HepG2 (cell line): ENCODE data around the gene SYT1. TPM values are rescaled to one million over a fixed set of nuclear protein-coding genes. Genes with fewer than 3 reads are reported as not detected.

ENCODE experiments used
- ATAC-seq: fragments of 200-7000 bp; cut with Tn5 transposase; 3 replicates; pipeline ENCODE4 v1.9.1; 2020; ENCODE audit warnings: mild to moderate bottlenecking, moderate library complexity
- BruUV-seq: library from RNA; stranded (reverse); fragments of 400-500 nt; replicated peaks from 2 replicates; lab custom pipeline; 2021; lab: Mats Ljungman, UMichigan
- CTCF ChIA-PET: fragments of 300-600 bp; formaldehyde crosslinking; extraction: SDS; loops from one replicate; lab custom pipeline; 2021; ENCODE audit warnings: low total read pairs, inconsistent platforms, low intra/inter-chr PET ratio; lab: Yijun Ruan, JAX
- POLR2A ChIA-PET: fragments of 350-600 bp; sonication (Branson Sonifier 250); formaldehyde crosslinking; loops from one replicate; lab custom pipeline; 2020; ENCODE audit warnings: antibody characterized with exemption, inconsistent platforms; lab: Yijun Ruan, JAX
- DNase-seq: peaks from one replicate; pipeline ENCODE4 v3.0.0-alpha.2; 2015; ENCODE audit warnings: low spot score
- FAIRE-seq: peaks from 3 replicates; lab custom pipeline; 2011; peaks lifted over from hg19 to GRCh38; lab: Jason Lieb, UNC
- H2AFZ ChIP-seq: one replicate; pipeline ENCODE4 v1.6.1; 2011; ENCODE audit warnings: low read length, inconsistent platforms
- H3K27ac ChIP-seq: fragments of 300-600 bp; 3 replicates; pipeline ENCODE4 v1.8.0; 2011; ENCODE audit warnings: mixed run types, mild to moderate bottlenecking, mixed read lengths, low read length, inconsistent platforms; ENCODE audit not compliant: insufficient read depth; ENCODE audit errors: extremely low read length
- H3K27me3 ChIP-seq, 2 experiments: fragments of 200-600 bp in 1 of 2; 2 replicates in 1 of 2; 3 replicates in 1 of 2; pipeline versions ENCODE4 v1.6.0 to v1.8.0; 2011; ENCODE audit warnings: low read length in 2 of 2, mild to moderate bottlenecking in 2 of 2, moderate library complexity in 2 of 2, inconsistent platforms in 1 of 2; ENCODE audit not compliant: insufficient read depth in 2 of 2, control insufficient read depth in 1 of 2
- H3K36me3 ChIP-seq, 2 experiments: fragments of 200-600 bp in 1 of 2; replicated peaks in 1 of 2; 2 replicates in 1 of 2; 3 replicates in 1 of 2; pipeline versions ENCODE4 v1.5.1 to v1.8.0; 2011; ENCODE audit warnings: low read length in 2 of 2, inconsistent platforms in 1 of 2; ENCODE audit not compliant: insufficient read depth in 2 of 2, control insufficient read depth in 1 of 2
- H3K4me1 ChIP-seq: 2 replicates; pipeline ENCODE4 v1.5.1; 2012; ENCODE audit warnings: low read length, inconsistent platforms; ENCODE audit not compliant: insufficient read depth
- H3K4me2 ChIP-seq: 2 replicates; pipeline ENCODE4 v1.6.0; 2011; ENCODE audit warnings: low read depth, low read length, inconsistent platforms
- H3K4me3 ChIP-seq, 3 experiments: fragments of 200-600 bp in 1 of 3; sonication (generic), shearing (Covaris generic) in 1 of 3; replicated peaks in 1 of 3; 2 replicates each; pipeline ENCODE4 v1.5.1; 2011 to 2016; ENCODE audit warnings: low read length in 3 of 3, inconsistent platforms in 2 of 3, low read depth in 2 of 3, mild to moderate bottlenecking in 2 of 3, control low read depth in 1 of 3, mixed read lengths in 1 of 3; ENCODE audit not compliant: insufficient read depth in 1 of 3
- H3K79me2 ChIP-seq: one replicate; pipeline ENCODE4 v1.6.1; 2011; ENCODE audit warnings: low read length, inconsistent platforms; ENCODE audit not compliant: insufficient read depth
- H3K9ac ChIP-seq: 2 replicates; pipeline ENCODE4 v1.6.0; 2011; ENCODE audit warnings: mild to moderate bottlenecking, low read depth, low read length, inconsistent platforms; ENCODE audit not compliant: insufficient read depth
- H3K9me3 ChIP-seq: 2 replicates; pipeline ENCODE4 v1.5.1; 2012; ENCODE audit warnings: mild to moderate bottlenecking, low read length
- H4K20me1 ChIP-seq: 2 replicates; pipeline ENCODE4 v1.6.0; 2011; ENCODE audit warnings: inconsistent platforms, mild to moderate bottlenecking, low read length, moderate library complexity; ENCODE audit not compliant: insufficient read depth
- IRX3 ChIP-seq: sonication (generic); formaldehyde crosslinking; IDR thresholded peaks from 2 replicates; pipeline ENCODE4 v1.8.1; 2023; ENCODE audit warnings: mild to moderate bottlenecking, low read depth, missing genetic modification reagents, borderline replicate concordance
- NCOR1 ChIP-seq: fragments of 200-600 bp; sonication (generic); IDR thresholded peaks from 2 replicates; pipeline ENCODE4 v1.7.0; 2017; ENCODE audit warnings: antibody characterized with exemption, low read length, borderline replicate concordance
- SMAD1 ChIP-seq: sonication (generic); formaldehyde crosslinking; IDR thresholded peaks from 2 replicates; pipeline ENCODE4 v1.4.0; 2020; ENCODE audit warnings: missing genetic modification reagents, low read depth, mild to moderate bottlenecking, borderline replicate concordance
- TBX3 ChIP-seq: fragments of 450-650 bp; IDR thresholded peaks from 2 replicates; pipeline ENCODE4 v1.6.1; 2017; ENCODE audit warnings: antibody characterized with exemption, mild to moderate bottlenecking, inconsistent platforms, borderline replicate concordance
- USF2 ChIP-seq, 2 experiments: sonication (generic) in 1 of 2; formaldehyde crosslinking in 1 of 2; IDR thresholded peaks; 2 replicates each; pipeline versions ENCODE4 v1.5.1 to v1.6.1; 2011 to 2020; ENCODE audit warnings: borderline replicate concordance in 1 of 2, low read depth in 1 of 2, low read length in 1 of 2, mild to moderate bottlenecking in 1 of 2, missing genetic modification reagents in 1 of 2, moderate library complexity in 1 of 2
- ZBTB33 ChIP-seq: sonication (generic); formaldehyde crosslinking; IDR thresholded peaks from 2 replicates; pipeline ENCODE4 v1.4.0; 2020; ENCODE audit warnings: missing genetic modification reagents
- ZNF660 ChIP-seq: sonication (generic); formaldehyde crosslinking; IDR thresholded peaks from 2 replicates; pipeline ENCODE4 v1.5.1; 2020; ENCODE audit warnings: mild to moderate bottlenecking, low read depth, missing genetic modification reagents, borderline replicate concordance
- WGBS: methylation state at CpG from one replicate; pipeline ENCODE4 v1.1.6; 2017; ENCODE audit warnings: low lambda C conversion rate; 5-methylcytosine and 5-hydroxymethylcytosine counted together
- in situ Hi-C: cut with HindIII; loops from 2 replicates; pipeline ENCODE4 v1.10.0; 2017; ENCODE audit warnings: low pct_unique_long_range_greater_than_20kb; ENCODE audit not compliant: extremely low pct_ligation_motif_present
- intact Hi-C: fragments of 100-400 bp; cut with micrococcal nuclease; formaldehyde crosslinking; loops from one replicate; pipeline ENCODE4 v1.10.0; 2022; ENCODE audit not compliant: unreplicated experiment
- polyA plus RNA-seq, 8 experiments: library from polyadenylated mRNA; depleted of rRNA in 3 of 8; stranded (reverse) in 7 of 8; unstranded in 1 of 8; fragments of >200 nt; fragmentation: Illumina TruSeq in 4 of 8; extraction: Trizol in 4 of 8; gene quantifications; 2 replicates each; pipeline versions ENCODE4 v1.2.1 to v1.2.3, GENCODE V29; 2011 to 2016; ENCODE audit warnings: low read depth in 4 of 8, missing spikeins in 1 of 8, mixed read lengths in 1 of 8; ENCODE audit not compliant: insufficient read depth in 1 of 8
- total RNA-seq, 5 experiments: library from RNA; depleted of rRNA; stranded (reverse); fragments of >200 nt; fragmentation: Illumina TruSeq; extraction: Trizol; gene quantifications; 2 replicates each; pipeline ENCODE4 v1.2.3, GENCODE V29; 2016; ENCODE audit warnings: low read depth in 1 of 5

Gene SYT1
- total and polyA plus RNA-seq, 2 of the 13 experiments (the other 11 are each of a cell fraction or from before 2014, with no cell fraction given), result not detected

- 0% methylated on average over 1 of the region's 1 CpG for WGBS
Observed at GRCh38 chr12:78891646-78892353, 27.2 kb downstream of the SYT1 start.

More at GRCh38 chr12:78891646-78892353, 27.2 kb downstream of the SYT1 start:
- ATAC-seq, result no peak
- no peak overlapping the region for H3K4me3 ChIP-seq
- H3K79me2 ChIP-seq, result no peaks in the 10 kb centered on the region
- H3K9ac ChIP-seq, result no peak overlapping the region
- no peaks in the 10 kb centered on the region for H3K9me3 ChIP-seq
- TF ChIP-seq NCOR1 (no peak), SMAD1 (CRISPR knock-in tag) (no peak), ZBTB33 (no peak), ZNF660 (CRISPR knock-in tag) (no peak), TBX3 (no peak), IRX3 (CRISPR knock-in tag) (no peak), USF2 (IDR thresholded peaks at IDR 0.05; ENCODE audit: low read depth, low read length) (no peak), USF2 (CRISPR knock-in tag; IDR thresholded peaks at IDR 0.05; ENCODE audit: borderline replicate concordance) (no peak)
- TF ChIP-seq, all 625 proteins: peak for 0
- Histone ChIP-seq H2AFZ (no peak overlapping the region), H4K20me1 (no peaks in the 10 kb centered on the region), H3K36me3 (no peaks in the 10 kb centered on the region), H3K4me1 (no peaks in the 10 kb centered on the region), H3K4me2 (no peak overlapping the region), H3K27ac (no peak overlapping the region), H3K27me3 (no peaks in the 10 kb centered on the region)
- in situ Hi-C loops (no loop called here), intact Hi-C loops (no loop called here)
- BruUV-seq, result no TSS peak
- POLR2A ChIA-PET, result no interaction called here
- no peak for FAIRE-seq
- DNase-seq, result no peak
- CTCF ChIA-PET, result no interaction called here
